Stimulated activated CD8-positive, alpha-beta memory T cell treated with anti-CD3 and anti-CD28 coated beads, Interleukin-15, amount 100 ng/mL, for 1 hour (primary cell): ENCODE data around the gene DNAJC8.
A peak's percentile ranks its signal among the peaks of the same experiment; 100 is the strongest.

Source experiments
- DNase-seq: peaks from one replicate; pipeline ENCODE4 v3.0.0-alpha.2; 2020; ENCODE audit warnings: low read depth

DNAJC8 gene

GRCh38 chr1:28199328-28200233 lies 33.2 kb downstream of the DNAJC8 start:
- peak; percentile 20 for DNase-seq

DNA sequence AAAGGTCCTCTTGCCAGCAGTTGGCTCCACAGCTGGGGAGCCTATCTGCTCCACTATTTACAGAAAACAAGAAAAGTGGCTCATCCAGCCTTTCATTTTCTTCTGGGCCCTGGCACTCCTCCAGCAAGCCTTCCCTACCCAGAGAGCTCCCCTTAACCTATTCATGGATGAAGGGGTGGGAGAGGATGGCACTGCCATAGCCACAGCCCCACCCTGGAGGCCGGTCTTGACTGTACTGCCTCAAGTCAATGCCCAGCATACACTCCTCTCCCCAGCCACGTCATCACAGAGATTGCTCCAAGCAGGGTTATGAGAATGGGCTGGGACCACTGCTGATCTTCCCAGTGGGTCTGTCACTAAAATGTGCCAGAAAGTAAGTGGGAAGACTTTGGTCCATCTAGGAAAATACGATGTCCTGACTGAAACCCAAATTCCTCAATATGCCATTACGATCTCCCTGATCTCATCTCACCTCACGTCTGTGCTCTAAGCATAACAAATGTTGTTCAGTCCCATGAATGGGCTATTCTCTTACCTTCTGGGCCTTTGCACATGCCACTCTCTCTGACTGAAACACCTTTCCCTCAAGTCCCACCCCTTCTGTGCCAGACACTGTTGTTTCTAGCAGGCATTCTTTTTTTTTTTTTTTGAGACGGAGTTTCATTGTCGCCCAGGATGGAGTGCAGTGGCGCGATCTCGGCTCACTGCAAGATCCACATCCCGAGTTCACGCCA lies 35.0 kb downstream of the DNAJC8 start:
- no peak for DNase-seq

GRCh38 chr1:28196330-28196729 lies 36.5 kb downstream of the DNAJC8 start:
- no peak for DNase-seq

- no peak for DNase-seq
These were observed 37.0 kb downstream of the DNAJC8 start for GRCh38 chr1:28195780-28196179.

DNA sequence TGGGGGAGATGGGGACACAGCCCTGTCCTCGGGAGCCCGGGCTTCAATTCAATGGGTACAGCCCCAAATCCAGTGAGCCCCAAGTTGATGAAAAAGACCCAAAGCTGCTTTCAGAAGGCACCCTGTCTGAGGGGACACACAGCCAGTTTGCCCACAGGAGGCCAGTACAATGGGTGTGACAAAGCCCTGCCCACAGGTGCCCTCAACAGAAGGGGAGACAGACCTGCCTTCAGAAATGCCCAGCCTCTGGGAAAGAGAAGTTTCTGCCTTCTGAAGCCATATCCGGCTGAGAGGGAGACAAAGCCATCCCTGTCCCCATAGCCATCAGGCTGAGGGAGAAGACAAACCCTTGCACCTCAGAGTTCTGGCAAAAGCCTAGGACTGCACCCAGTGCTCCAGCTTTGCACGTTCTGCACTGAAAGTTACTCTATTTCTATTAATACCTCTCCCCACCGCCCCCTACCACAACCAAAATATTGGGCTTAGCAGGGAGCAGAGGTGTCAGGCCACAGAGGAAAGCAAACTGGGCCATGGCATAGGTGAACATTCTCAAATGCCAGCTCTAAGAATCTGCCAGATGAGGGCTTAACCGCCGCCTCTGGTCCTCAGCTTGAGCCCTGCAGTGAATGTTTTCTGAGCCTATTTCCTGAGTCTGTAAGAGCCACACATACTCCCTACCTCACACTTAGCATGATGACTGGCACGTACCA lies 38.3 kb downstream of the DNAJC8 start:
- no peak for DNase-seq

DNA sequence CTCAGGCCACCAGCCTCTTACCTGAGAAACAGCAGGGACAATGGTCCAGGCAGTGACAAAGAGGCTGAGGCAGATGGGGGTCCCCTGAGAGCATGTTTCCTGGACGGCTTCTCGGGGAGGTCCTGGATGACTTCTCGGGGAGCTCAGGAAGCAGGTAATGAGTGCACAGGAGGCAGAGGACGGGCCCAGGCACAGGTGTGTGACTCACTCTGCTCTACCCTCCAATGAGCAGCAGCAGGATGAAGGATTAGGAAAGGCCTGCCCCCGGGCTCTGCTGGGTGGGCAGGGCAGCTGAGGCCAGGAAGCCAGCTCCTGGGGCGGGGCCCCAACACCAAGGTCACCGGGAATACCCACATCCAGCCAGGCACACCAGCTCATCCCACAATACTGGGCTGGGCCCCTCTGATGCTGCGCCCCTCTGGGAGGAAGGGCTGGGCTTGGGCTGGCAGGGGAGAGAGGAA lies 39.1 kb downstream of the DNAJC8 start:
- no peak for DNase-seq

DNA sequence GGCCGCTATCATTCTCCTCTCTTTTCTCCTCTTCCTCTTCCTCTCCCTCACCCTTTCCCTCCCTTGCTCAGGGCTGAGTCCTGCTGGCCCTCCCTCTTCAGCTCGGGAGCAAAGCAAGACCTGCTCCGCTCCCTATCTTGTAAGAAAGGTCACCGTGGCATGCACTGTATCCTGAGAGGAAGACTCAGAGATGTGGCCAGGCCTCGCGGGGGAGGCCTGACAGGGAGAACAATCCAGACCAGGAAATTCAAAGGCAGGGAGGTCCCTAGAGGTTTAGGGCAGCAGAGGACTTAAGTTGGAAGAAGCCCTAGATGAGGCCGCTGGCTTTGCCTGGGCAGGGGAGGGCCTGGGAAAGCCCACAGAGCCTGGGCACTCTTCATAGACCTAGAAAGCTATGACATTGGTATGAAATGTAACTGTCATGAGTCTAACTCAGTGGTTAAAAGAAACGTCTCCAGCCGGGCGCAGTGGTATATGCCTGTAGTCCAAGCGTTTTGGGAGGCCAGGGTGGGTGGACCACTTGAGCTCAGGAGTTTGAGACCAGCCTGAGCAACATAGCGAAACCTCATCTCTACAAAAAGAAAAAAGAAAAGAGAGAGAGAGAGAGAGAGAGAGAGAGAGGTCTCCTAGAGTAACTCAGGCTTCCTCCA lies 41.7 kb downstream of the DNAJC8 start:
- DNase-seq, result no peak

- no peak for DNase-seq
These were observed 42.4 kb downstream of the DNAJC8 start for GRCh38 chr1:28190337-28190979.

DNA sequence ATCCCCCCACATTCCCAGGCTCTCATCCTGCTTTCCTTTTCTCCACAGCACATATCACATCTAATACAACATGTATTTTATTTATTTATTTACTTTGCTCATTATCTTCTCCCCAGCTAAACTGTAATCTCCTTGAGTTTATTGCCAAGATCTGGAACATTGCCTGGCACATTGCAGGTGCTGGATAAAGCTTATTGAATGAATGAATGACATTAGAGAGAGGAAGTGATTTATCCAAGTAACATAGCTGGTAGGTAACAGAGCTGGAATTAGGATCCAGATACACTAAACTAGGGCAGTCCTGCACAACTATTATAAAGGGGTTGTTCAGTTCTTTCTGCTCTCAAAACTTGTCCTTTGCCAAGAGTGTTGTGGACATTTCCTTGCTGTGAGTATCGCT lies 47.8 kb downstream of the DNAJC8 start:
- DNase-seq, result no peak

DNA sequence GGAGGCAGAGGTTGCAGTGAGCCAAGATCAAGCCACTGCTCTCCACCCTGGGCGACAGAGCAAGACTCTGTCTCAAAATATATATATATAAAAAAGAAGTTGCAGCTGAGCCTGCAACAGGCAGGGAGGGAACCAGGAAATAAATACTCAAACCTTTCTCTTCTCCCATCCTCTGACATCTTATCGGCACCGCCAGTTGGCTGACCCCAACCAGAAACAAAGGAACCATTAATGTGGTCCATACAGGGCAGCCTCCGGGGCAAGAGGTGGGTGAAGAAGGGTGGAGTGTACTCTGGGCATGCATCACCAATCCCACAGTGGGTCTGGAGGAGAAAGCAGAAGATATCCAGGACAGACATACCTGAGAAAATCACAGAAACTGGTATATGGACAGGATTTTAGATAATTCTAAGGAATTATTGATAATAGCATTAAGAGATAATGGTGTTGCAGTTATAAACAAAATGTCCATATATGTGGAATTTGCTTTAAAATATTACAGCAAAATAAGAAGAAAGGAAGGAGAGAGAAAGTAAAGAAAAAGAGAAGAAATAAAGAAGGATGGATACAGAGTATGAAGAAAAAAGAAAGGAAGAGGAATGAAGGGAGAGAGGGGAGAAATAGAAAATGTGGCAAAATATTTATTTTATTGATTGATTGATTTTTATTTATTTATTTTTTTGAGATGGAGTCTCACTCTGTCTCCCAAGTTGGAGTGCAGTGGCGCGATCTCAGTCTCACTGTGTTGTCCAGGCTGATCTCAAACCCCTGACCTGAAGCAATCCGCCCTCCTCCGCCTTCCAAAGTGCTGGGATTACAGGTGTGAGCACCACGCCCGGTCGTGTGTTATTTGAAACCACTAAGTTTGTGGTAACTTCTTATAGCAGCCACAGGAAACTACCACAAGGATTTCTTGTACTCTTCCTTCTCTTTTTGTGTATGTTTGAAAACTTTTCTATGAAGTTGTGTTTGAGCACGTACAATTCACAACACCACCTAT lies 52.2 kb downstream of the DNAJC8 start:
- DNase-seq, result no peak

- no peak for DNase-seq
These were observed 53.9 kb downstream of the DNAJC8 start for GRCh38 chr1:28178690-28179485.

DNA sequence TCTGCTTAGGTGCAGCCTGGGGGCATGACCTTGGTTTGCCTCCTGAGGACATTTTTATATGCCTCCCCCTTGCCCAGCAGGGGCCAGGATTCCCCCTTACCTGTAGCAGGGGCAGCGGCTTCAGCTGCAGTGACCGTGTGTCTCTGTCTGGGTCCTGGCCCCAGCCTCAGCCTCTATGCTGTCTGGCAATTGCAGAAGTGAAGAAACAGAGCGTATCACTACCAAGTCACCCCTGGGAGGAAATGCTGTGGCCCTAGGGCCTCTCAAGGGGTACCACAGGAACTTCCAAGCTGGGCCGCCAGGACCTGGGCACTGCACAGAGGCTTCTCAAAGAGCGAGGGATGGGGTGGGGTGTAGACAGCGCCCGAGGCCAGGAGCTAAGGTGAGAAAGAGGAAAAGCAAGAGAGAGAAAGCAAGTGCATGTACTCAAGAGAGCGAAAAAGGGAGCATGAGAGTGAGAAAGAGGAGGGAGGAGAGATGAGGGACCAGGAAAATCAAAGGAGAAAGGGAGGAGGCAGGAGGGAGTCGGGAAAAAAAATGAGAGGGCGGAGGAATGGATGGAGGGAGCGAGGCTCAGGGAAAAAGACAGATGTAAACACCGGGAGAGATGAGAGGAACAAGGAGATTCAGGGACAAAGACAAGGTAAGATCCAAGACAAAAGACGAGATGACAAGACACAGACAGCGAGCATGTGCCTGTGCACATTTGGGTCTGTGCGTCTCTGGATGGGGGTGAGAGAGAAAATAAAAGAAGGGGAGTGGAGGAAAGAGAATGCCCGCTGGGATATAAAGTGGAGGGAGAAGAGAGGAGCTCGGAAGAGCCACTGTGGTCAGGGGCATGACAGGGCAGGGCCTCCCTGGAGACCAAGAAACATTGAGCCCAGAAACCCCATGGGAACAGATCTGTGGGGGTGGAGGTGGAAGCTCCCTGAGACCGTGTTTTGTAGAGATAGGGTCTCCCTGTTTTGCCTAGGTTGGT lies 56.0 kb downstream of the DNAJC8 start, which contains the start of gene PTAFR:
Gene PTAFR, minus strand, starts transcription at position 199 of the 979 bp plus-strand sequence. CDS start 25,669 bp downstream, outside the sequence.
- no peak for DNase-seq

DNA sequence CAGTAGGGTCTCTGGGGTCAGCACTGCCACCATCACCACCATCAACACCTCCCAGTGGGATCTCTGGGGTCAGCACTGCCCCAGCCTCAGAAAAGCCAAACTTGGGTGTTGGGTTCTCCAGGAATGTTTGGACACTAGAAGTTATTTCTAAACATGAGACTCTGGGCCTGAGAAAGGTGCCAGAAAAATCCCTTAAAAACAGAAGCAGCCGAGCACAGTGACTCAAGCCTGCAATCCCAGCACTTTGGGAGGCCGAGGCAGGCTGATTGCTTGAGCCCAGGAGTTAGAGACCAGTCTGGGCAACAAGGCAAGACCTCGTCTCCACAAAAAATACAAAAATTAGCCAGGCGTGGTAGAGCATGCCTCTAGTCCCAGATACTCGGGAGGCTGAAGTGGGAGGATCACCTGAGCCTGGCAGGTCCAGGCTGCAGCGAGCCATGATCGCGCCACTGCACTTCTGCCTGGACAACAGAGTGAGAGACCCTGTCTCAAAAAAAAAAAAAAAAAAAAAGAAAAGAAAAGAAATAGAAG lies 56.8 kb downstream of the DNAJC8 start:
- no peak for DNase-seq

- no peak for DNase-seq
These were observed 58.9 kb downstream of the DNAJC8 start for GRCh38 chr1:28173980-28174297.

DNA sequence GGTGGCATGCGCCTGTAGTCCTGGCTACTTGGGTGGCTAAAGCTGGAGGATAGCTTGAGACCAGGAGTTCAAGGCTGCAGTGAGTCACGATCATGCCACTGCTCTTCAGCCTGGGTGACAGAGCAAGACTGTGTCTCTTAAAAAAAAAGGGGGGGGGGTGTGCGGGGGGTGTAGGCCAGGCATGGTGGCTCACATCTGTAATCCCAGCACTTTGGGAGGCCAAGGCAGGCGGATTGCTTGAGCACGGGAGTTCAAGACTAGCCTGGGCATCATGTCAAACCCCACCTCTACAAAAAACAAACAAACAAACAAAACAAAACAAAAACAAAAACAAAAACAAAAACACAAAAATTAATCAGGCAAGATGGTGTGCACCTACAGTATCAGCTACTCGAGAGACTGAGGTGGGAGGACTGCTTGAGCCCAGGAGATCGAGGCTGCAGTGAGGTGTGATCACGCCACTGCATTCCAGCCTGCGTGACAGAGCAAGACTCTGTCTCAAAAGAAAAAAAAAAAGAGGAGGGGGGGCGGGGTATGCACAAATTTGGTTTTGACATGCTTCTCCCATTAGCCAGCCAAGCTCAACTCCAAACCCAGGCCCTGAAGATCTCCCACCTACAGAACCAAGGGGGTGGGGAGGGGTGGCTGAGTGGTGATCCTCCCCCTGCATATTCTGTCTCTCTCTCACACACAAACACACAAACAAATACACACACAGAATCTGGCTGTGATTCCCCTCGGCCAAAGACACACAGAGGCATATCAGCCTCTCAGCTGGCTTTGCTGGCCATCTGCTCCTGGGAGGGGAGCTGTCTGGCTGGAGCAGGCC lies 59.5 kb downstream of the DNAJC8 start:
- DNase-seq, result no peak

GRCh38 chr1:28172713-28173150 lies 60.1 kb downstream of the DNAJC8 start:
- no peak for DNase-seq

GRCh38 chr1:28171246-28171645 lies 61.6 kb downstream of the DNAJC8 start:
- DNase-seq, result no peak
